ENCODE data around the gene SLC1A7.

SLC1A7 gene

GRCh38 chr1:53134042-53134485 lies 8.4 kb downstream of the SLC1A7 start:
- no peak for DNase-seq (ENCODE audit: low read depth in 3 of 3, low spot score in 1 of 3)

- DNase-seq (ENCODE audit: low read depth in 3 of 3, low spot score in 1 of 3): no peak
Observed at GRCh38 chr1:53133261-53134041, 9.0 kb downstream of the SLC1A7 start.

GRCh38 chr1:53132176-53132575 lies 10.3 kb downstream of the SLC1A7 start:
- DNase-seq (ENCODE audit: low read depth in 3 of 3, low spot score in 1 of 3): no peak

- DNase-seq (ENCODE audit: low read depth in 3 of 3, low spot score in 1 of 3): no peak
Observed at GRCh38 chr1:53131590-53131938, 10.9 kb downstream of the SLC1A7 start.

- DNase-seq (ENCODE audit: low read depth in 3 of 3, low spot score in 1 of 3): no peak
Observed at GRCh38 chr1:53130878-53131589, 11.4 kb downstream of the SLC1A7 start.

- DNase-seq (ENCODE audit: low read depth in 3 of 3, low spot score in 1 of 3): no peak
Observed at GRCh38 chr1:53130598-53130877, 11.9 kb downstream of the SLC1A7 start.

- no peak for DNase-seq (ENCODE audit: low read depth in 3 of 3, low spot score in 1 of 3)
Observed at GRCh38 chr1:53129891-53130597, 12.4 kb downstream of the SLC1A7 start.

GRCh38 chr1:53128401-53128800 lies 14.0 kb downstream of the SLC1A7 start:
- no peak for DNase-seq (ENCODE audit: low read depth in 3 of 3, low spot score in 1 of 3)

GRCh38 chr1:53127546-53127945 lies 14.9 kb downstream of the SLC1A7 start:
- DNase-seq (ENCODE audit: low read depth in 3 of 3, low spot score in 1 of 3): no peak

GRCh38 chr1:53126495-53126894 lies 15.9 kb downstream of the SLC1A7 start:
- no peak for DNase-seq (ENCODE audit: low read depth in 3 of 3, low spot score in 1 of 3)

GRCh38 chr1:53125623-53126360 lies 16.6 kb downstream of the SLC1A7 start:
- DNase-seq (ENCODE audit: low read depth in 3 of 3, low spot score in 1 of 3): no peak

GRCh38 chr1:53125122-53125521 lies 17.3 kb downstream of the SLC1A7 start:
- DNase-seq (ENCODE audit: low read depth in 3 of 3, low spot score in 1 of 3): no peak

- no peak for DNase-seq (ENCODE audit: low read depth in 3 of 3, low spot score in 1 of 3)
Observed at GRCh38 chr1:53123453-53124140, 18.8 kb downstream of the SLC1A7 start.

- DNase-seq (ENCODE audit: low read depth in 3 of 3, low spot score in 1 of 3): no peak
Observed at GRCh38 chr1:53122961-53123413, 19.5 kb downstream of the SLC1A7 start.

- no peak for DNase-seq (ENCODE audit: low read depth in 3 of 3, low spot score in 1 of 3)
Observed at GRCh38 chr1:53122201-53122885, 20.1 kb downstream of the SLC1A7 start.

- DNase-seq (ENCODE audit: low read depth in 3 of 3, low spot score in 1 of 3): no peak
Observed at GRCh38 chr1:53121319-53122172, 20.9 kb downstream of the SLC1A7 start.

GRCh38 chr1:53120659-53121058 lies 21.8 kb downstream of the SLC1A7 start:
- no peak for DNase-seq (ENCODE audit: low read depth in 3 of 3, low spot score in 1 of 3)

GRCh38 chr1:53117836-53118235 lies 24.6 kb downstream of the SLC1A7 start:
- no peak for DNase-seq (ENCODE audit: low read depth in 3 of 3, low spot score in 1 of 3)

- no peak for DNase-seq (ENCODE audit: low read depth in 3 of 3, low spot score in 1 of 3)
Observed at GRCh38 chr1:53116933-53117600, 25.4 kb downstream of the SLC1A7 start.

All from stimulated activated CD4-positive, alpha-beta T cell treated with anti-CD3 and anti-CD28 coated beads, TNF-alpha, amount 100 ng/mL, for 1 hour (primary cell).